ENCODE data around the gene ELF5.

ELF5 gene

GRCh38 chr11:34549271-34549670, 35.7 kb upstream of the ELF5 start:
- Histone ChIP-seq H3K4me2 (ENCODE audit: low read length) (no peak overlapping the region), H3K9me2 (ENCODE audit: low read depth, low read length) (no peaks in the 10 kb centered on the region), H3K36me3 (ENCODE audit: insufficient read depth, low read length) (no peaks in the 10 kb centered on the region), H3K9me3 (ENCODE audit: low read length) (no peaks in the 10 kb centered on the region), H4K20me1 (ENCODE audit: insufficient read depth, low read length) (no peaks in the 10 kb centered on the region), H3K9ac (ENCODE audit: low read length) (no peak overlapping the region), H3K79me2 (ENCODE audit: insufficient read depth, low read length) (no peaks in the 10 kb centered on the region), H2AFZ (ENCODE audit: low read length) (no peak overlapping the region), H3K27me3 (ENCODE audit: insufficient read depth, low read length) (no peaks in the 10 kb centered on the region), H3K4me3 (ENCODE audit: low read depth, low read length, poor library complexity, severe bottlenecking) (no peak overlapping the region), H3F3A (ENCODE audit: insufficient read depth, low read length) (no peaks in the 10 kb centered on the region), H3K4me1 (ENCODE audit: insufficient read depth, low read length, severe bottlenecking) (no peaks in the 10 kb centered on the region), H3K27ac (ENCODE audit: low read depth, low read length, poor library complexity, severe bottlenecking) (no peak overlapping the region)
- TF ChIP-seq EZH2 (IDR thresholded peaks at IDR 0.05; ENCODE audit: borderline replicate concordance, low read length) (no peak), CTCF (IDR thresholded peaks at IDR 0.05; ENCODE audit: low read length) (no peak)

- H3K9me3 ChIP-seq (ENCODE audit: low read length), result no peaks in the 10 kb centered on the region
- H3K79me2 ChIP-seq (ENCODE audit: insufficient read depth, low read length), result no peaks in the 10 kb centered on the region
- no peak overlapping the region for H3K27ac ChIP-seq (ENCODE audit: low read depth, low read length, poor library complexity, severe bottlenecking)
- TF ChIP-seq EZH2 (IDR thresholded peaks at IDR 0.05; ENCODE audit: borderline replicate concordance, low read length), result no peak
- TF ChIP-seq CTCF (IDR thresholded peaks at IDR 0.05; ENCODE audit: low read length), result no peak
- H3K36me3 ChIP-seq (ENCODE audit: insufficient read depth, low read length), result no peaks in the 10 kb centered on the region
- no peaks in the 10 kb centered on the region for H3K27me3 ChIP-seq (ENCODE audit: insufficient read depth, low read length)
- no peaks in the 10 kb centered on the region for H3K9me2 ChIP-seq (ENCODE audit: low read depth, low read length)
- H3K4me3 ChIP-seq (ENCODE audit: low read depth, low read length, poor library complexity, severe bottlenecking), result no peak overlapping the region
- no peaks in the 10 kb centered on the region for H4K20me1 ChIP-seq (ENCODE audit: insufficient read depth, low read length)
- no peak overlapping the region for H3K4me2 ChIP-seq (ENCODE audit: low read length)
- no peaks in the 10 kb centered on the region for H3K4me1 ChIP-seq (ENCODE audit: insufficient read depth, low read length, severe bottlenecking)
- no peak overlapping the region for H2AFZ ChIP-seq (ENCODE audit: low read length)
- H3K9ac ChIP-seq (ENCODE audit: low read length), result no peak overlapping the region
- H3F3A ChIP-seq (ENCODE audit: insufficient read depth, low read length), result no peaks in the 10 kb centered on the region
Observed at GRCh38 chr11:34548278-34548677, 34.7 kb upstream of the ELF5 start.

- TF ChIP-seq EZH2 (IDR thresholded peaks at IDR 0.05; ENCODE audit: borderline replicate concordance, low read length) (no peak), CTCF (IDR thresholded peaks at IDR 0.05; ENCODE audit: low read length) (no peak)
- H4K20me1 ChIP-seq (ENCODE audit: insufficient read depth, low read length), result no peaks in the 10 kb centered on the region
- H3K9me2 ChIP-seq (ENCODE audit: low read depth, low read length), result no peaks in the 10 kb centered on the region
- no peak overlapping the region for H3K9ac ChIP-seq (ENCODE audit: low read length)
- H3K79me2 ChIP-seq (ENCODE audit: insufficient read depth, low read length), result no peaks in the 10 kb centered on the region
- H3K36me3 ChIP-seq (ENCODE audit: insufficient read depth, low read length), result no peaks in the 10 kb centered on the region
- no peak overlapping the region for H3K27ac ChIP-seq (ENCODE audit: low read depth, low read length, poor library complexity, severe bottlenecking)
- no peak overlapping the region for H3K4me3 ChIP-seq (ENCODE audit: low read depth, low read length, poor library complexity, severe bottlenecking)
- H3K4me2 ChIP-seq (ENCODE audit: low read length), result no peak overlapping the region
- H3K27me3 ChIP-seq (ENCODE audit: insufficient read depth, low read length), result no peaks in the 10 kb centered on the region
- H2AFZ ChIP-seq (ENCODE audit: low read length), result no peak overlapping the region
- H3K4me1 ChIP-seq (ENCODE audit: insufficient read depth, low read length, severe bottlenecking), result no peaks in the 10 kb centered on the region
- H3F3A ChIP-seq (ENCODE audit: insufficient read depth, low read length), result no peaks in the 10 kb centered on the region
- H3K9me3 ChIP-seq (ENCODE audit: low read length), result no peaks in the 10 kb centered on the region
Observed at GRCh38 chr11:34546511-34547209, 33.1 kb upstream of the ELF5 start.

All from OCI-LY1 (cell line).